DMS53 treated with DMSO at 0.1 percent for 48 hours (cell line): ENCODE measurements around the gene UAP1L1.

Experiments
- DNase-seq: peaks from one replicate; lab custom pipeline; 2025; ENCODE audit not compliant: unreplicated experiment; lab: John Stamatoyannopoulos, UW

Gene UAP1L1

DNA sequence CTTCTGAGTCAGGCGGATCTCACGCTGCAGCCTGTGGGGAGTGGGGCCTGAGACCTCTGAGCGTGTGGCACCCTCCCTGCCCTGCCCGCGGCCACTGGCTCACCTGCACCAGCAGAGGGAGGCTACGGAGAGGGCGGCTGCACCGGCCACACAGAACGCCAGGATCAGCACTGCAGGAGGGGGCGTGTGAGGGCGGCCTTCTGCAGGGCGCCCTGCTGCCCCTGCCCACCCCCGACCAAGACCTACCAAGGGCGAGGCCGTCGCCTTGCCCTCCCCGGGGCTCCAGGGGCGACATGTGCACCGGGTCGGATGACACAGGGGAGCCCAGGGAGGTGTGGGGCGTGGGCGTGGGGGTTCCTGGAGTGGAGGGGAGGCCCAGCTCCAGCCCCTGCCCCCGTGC, 36.7 kb upstream of the UAP1L1 start:
- DNase-seq = no peak

- DNase-seq = no peak
Measured at GRCh38 chr9:137041124-137041523, 36.2 kb upstream of the UAP1L1 start.

GRCh38 chr9:137042751-137043727, 34.3 kb upstream of the UAP1L1 start:
- DNase-seq = no peak

DNA sequence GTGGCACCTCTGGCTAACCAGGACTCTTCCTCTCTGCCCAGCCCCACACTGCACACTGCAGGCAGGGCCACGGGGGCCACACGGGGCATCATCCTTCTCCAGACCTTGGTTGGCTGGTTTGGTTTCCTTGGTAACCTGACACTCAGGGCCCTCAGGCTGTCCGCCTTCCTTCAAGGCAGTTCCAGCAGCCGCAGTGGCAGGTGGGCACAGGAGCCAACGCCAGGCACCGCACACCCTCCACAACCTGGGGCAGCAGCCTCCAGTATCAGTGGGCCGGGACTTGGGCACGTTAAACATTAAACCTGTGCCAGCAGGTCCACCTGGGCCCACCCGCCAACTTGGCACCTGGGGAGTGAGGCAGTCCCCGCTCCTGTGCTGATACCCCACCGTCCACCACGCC, 33.3 kb upstream of the UAP1L1 start:
- no peak for DNase-seq

- DNase-seq = peak; percentile 67
Measured at GRCh38 chr9:137044502-137045177, 32.7 kb upstream of the UAP1L1 start.

- DNase-seq = peak; percentile 41
Measured at GRCh38 chr9:137045294-137046087, 31.8 kb upstream of the UAP1L1 start.

DNA sequence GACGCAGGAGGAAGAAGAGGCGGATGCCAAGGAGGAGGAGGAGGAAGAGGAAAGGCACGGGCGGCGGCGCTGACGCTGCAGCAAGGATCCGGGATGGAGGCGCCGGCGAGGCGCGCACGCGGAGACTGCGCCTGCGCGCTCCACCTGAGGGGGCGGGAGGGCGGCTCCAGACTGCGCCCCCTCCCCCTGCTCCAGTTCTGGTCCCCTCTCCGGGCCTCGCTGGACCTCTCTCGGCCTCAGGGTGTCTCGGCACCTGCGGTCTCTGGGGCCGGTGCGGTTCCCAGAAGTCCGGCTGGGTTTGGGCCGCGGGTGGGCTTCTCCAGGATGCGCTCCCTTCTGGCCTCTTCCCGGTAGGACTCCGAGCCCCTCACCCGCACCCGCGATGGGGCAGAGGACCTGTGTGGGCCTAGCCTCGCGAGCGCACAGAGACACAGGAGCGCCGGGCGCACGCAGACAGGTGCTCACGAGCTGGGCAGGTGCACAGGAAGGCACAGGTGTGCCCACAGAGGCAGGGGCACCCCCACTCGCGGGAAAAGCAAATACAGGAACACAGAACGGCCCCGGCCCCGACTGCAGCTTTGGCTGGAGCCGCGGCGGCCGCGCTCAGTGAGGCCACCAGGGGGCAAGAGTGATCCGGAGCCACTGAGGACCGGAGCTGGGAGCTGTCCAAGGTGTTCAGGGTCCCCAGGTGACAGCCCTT, 31.1 kb upstream of the UAP1L1 start, which contains the start of gene NPDC1:
Gene NPDC1 (minus strand): TSS at position 90 of the 700 bp plus-strand sequence. CDS start 188 bp downstream, outside the sequence.
- DNase-seq = peak; percentile 89

- DNase-seq = peak; percentile 49
Measured at GRCh38 chr9:137048655-137049543, 28.4 kb upstream of the UAP1L1 start.

DNA sequence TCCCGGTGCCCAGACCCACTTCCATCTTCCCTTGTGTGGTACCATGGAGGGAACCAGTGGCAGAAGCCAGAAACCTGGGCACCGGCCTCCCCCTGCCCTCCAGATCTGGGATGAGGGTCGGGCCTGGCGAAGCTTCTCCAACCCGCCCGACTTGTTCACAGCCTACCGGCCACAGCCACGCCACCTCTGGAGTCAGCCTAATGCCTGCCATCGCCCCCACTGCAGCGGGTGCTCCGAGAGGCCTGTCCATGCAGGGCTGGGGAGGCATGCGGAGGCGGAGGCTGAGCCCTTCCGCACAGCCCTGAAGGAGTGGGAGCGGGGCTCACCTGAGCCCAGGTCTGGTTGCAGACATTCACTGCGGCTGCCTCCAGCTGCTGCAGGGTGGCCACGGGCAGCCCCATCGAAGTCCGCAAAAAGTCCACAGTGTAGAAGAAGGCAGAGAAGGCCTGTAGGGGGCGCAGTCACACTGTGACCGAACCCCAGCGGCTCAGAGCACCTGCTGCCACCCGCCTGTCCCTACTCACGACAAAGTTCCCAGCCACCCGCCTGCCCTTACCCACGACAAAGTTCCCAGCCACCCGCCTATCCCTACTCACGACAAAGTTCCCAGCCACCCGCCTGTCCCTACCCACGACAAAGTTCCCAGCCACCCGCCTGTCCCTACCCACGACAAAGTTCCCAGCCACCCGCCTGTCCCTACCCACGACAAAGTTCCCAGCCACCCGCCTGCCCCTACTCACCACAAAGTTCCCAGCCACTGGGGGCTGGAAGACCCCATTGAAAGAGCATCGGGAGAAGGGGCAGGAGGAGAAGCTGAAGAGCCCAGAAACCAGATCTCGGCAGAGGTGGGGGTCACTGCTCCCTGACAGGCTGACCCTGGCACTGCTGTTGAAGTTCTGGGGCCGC, 27.5 kb upstream of the UAP1L1 start:
- peak; percentile 75 for DNase-seq

DNA sequence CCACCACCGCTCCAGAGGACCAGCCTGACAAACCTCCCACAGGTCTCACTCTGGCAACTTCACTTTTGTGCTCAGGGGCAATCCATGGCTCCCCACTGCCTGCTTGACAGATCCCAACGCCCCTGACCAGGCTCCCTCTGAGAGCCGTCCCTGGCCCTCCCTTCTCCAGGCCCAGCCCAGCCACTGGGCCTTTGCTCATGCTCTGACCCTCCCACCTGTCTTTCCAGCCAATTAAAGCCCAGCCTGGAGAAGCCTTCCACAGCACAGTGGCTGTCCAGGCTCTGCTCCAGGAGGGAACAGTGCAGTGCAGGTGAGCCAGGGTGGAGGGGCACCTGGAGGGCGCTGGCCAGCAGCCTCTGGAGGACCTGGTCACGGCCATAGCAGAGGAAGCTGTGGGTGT, 26.7 kb upstream of the UAP1L1 start:
- no peak for DNase-seq

GRCh38 chr9:137051145-137051724, 26.1 kb upstream of the UAP1L1 start:
- no peak for DNase-seq

DNA sequence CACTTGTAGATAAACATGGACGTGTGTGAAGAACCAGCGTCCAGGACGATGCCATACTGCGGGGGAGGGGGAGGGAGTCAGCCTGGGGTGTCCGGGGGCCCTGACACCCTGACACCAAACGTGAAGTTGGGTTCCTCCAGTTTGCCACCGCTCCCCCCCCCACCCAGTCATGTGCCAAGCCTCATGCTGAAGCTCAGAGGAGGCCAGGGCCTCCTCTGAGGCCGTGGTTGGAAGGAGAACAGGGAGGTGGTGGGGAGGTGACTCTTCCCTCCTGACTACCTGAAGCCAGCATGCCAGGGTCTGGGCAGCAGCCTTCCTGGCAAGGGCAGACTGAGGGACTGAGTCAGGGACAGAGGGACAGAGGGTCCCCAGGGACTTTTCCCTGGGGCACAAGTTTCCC, 25.0 kb upstream of the UAP1L1 start:
- DNase-seq = no peak

DNA sequence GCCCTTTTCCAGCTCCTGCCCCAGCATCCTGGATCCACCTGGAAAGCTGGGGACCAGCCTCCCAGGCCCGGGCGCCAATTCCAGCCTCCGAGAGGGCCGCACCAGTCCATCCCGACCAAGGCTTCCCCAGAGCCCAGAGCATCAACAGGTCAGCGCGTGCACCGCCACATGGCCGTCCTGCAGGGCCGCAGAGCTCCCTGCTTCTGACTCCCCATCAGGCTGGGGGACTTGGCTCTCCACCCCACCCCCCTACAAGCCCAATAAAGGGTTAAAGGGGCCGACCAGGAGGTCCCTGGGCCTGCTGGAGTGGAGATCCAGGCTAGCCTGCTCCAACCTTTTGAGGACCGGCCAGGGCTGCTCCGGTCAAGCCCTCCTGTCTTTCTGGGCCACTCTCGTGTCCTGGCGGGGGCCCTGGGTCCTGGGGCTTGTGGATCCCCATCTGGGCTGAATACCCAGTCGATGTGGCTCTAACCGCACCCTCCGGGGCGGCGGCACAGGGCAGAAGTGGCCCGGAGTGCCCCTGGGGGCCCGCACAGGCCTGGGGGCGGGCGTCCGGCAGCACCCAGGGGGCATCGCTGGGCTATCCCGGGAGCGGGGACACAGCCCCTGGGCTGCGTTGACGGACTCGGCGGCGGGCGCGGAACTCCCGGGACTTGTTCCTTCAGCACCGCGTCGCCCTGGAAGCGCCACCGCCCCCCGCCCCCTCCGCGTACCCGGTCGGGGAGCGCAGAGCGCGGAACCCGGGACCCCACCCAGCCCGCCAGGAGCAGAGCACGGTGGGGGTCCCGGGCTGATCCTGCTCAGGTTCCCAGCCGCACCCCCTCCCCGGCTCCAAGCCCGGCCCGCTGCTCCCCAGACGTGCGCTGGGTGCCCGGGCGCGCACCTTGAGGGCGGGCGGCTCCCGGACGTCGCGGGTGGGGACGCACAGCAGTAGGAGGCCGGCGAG, 24.0 kb upstream of the UAP1L1 start:
- DNase-seq = no peak

DNA sequence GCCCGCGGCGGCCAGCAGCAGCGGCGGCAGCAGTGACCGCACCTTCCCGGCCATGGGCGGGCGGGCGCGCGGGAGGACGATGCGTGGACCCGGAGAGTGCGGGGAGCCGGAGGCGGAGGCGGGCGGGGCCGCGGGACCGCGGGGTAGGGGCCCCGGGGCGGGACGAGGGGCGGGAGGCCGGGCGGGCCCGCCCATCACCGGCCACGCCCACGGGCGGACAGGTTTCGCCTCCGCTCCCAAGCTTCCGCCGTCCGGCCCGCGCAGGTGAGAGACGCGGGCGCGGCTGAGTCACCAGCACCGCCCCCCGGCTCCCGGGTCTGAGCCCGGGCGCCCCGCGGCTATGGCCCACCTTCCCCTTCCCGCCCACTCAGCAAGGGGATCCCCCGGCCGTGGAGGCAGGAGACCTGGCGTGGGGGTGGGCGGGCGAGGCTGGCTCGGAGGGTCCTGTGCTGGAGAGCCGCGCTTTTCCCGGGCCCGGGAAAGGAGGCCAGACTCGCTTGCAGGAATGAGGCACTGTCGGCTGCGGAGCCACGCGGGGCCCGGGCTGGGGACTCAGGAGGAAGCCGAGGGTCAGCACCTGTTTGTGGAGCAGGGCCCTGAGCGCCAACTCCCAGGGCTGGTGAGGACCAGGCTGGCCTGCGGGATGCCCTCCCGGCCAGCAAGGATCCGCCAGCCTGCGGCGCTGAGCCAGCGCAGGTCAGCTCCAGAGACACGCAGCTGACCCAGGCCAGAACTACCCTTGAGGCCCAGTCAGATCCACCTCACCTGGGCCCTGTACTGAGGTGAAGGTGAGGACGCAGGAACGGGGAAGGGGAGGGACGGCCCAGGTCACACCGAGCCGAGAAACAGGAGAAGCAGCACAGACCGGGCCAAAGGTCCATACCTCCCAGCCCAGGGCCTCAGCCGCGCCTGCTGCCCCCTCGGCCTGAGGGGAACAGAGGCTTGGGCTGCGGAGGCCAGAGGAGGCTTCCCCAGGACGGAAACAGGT, 23.1 kb upstream of the UAP1L1 start, which contains the start of gene ENTPD2:
Gene ENTPD2 (minus strand): TSS at position 118 of the 988 bp plus-strand sequence. CDS start 64 bp downstream, at position 54.
- peak; percentile 53 for DNase-seq

GRCh38 chr9:137054932-137055384, 22.4 kb upstream of the UAP1L1 start:
- no peak for DNase-seq
